PFSK-1 (cell line): Measurements from ENCODE around the gene OR6B3.

Experiments used
- FOXP2 ChIP-seq: optimal IDR thresholded peaks from 2 replicates; pipeline ENCODE3; 2011; ENCODE audit warnings: borderline replicate concordance, control low read depth, inconsistent platforms; ENCODE audit not compliant: insufficient read depth; ENCODE audit errors: extremely low read length, extremely low read depth
- POLR2AphosphoS5 ChIP-seq: IDR thresholded peaks from 2 replicates; pipeline ENCODE4 v1.6.1; 2012; ENCODE audit warnings: low read depth, mild to moderate bottlenecking, control low read depth, low read length, moderate library complexity
- SIN3A ChIP-seq: IDR thresholded peaks from 2 replicates; pipeline ENCODE4 v1.6.1; 2012; ENCODE audit warnings: mild to moderate bottlenecking, low read length, moderate library complexity, borderline replicate concordance; ENCODE audit not compliant: insufficient read depth
- TAF1 ChIP-seq: IDR thresholded peaks from 2 replicates; pipeline ENCODE4 v1.6.1; 2012; ENCODE audit warnings: low read length, control low read depth, borderline replicate concordance; ENCODE audit not compliant: insufficient read depth
- TF ChIP-seq, protein P1 (sequence below), 2 experiments: IDR thresholded peaks; 2 replicates each; pipeline versions ENCODE4 v1.6.1 to v1.8.0; 2011 to 2012; ENCODE audit warnings: low read depth in 2 of 2, low read length in 2 of 2, control low read depth in 1 of 2, inconsistent platforms in 1 of 2, mild to moderate bottlenecking in 1 of 2, moderate library complexity in 1 of 2; ENCODE audit not compliant: insufficient read depth in 1 of 2

DNA sequence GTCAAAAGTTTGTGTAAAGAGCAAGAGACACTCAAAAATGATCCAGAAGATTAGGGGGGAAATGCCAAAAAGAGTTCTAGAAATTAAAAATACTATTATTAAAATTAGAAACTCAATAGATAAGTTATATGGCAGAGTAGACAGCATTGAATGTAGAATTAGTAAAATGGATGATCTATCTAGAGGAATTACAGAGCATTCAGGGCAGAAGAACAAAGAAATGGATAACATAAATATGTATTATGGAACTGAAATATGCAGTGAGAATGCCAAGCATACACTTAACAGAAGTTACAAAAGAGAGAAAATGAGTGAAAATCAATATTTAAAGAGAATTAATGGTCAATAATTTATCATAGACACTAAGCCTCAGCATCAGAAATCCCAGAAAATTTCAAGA, 33.2 kb upstream of the OR6B3 start:
- no peak for TF ChIP-seq POLR2AphosphoS5
- TF ChIP-seq, protein P1, sequence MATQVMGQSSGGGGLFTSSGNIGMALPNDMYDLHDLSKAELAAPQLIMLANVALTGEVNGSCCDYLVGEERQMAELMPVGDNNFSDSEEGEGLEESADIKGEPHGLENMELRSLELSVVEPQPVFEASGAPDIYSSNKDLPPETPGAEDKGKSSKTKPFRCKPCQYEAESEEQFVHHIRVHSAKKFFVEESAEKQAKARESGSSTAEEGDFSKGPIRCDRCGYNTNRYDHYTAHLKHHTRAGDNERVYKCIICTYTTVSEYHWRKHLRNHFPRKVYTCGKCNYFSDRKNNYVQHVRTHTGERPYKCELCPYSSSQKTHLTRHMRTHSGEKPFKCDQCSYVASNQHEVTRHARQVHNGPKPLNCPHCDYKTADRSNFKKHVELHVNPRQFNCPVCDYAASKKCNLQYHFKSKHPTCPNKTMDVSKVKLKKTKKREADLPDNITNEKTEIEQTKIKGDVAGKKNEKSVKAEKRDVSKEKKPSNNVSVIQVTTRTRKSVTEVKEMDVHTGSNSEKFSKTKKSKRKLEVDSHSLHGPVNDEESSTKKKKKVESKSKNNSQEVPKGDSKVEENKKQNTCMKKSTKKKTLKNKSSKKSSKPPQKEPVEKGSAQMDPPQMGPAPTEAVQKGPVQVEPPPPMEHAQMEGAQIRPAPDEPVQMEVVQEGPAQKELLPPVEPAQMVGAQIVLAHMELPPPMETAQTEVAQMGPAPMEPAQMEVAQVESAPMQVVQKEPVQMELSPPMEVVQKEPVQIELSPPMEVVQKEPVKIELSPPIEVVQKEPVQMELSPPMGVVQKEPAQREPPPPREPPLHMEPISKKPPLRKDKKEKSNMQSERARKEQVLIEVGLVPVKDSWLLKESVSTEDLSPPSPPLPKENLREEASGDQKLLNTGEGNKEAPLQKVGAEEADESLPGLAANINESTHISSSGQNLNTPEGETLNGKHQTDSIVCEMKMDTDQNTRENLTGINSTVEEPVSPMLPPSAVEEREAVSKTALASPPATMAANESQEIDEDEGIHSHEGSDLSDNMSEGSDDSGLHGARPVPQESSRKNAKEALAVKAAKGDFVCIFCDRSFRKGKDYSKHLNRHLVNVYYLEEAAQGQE (IDR thresholded peaks at IDR 0.05; ENCODE audit: insufficient read depth in 1 of 2, low read depth in 2 of 2, low read length in 2 of 2): no peak
- TF ChIP-seq TAF1: no peak
- no peak for TF ChIP-seq SIN3A
- no peak for TF ChIP-seq FOXP2
